Measurements from ENCODE around the gene PPIL1.

DNA sequence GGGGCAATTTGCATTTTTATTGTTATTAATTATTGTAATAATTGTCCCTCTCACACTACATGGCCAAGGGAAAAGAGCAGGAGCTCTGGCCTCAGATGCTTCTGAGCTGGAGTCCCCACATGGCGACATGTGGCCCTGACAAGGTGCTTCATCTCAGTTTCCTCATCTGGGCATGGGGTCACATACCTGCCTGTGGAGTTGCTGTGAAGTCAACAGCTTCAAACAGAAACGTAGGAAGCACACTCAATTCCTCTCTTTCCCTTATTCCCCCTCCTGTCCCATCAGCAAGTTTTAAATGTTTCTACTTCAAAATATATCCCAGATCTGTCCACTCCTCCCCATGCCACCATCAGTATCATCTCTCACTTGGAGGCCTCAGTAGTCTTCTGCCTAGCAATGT, 44.0 kb downstream of the PPIL1 start:
- TF ChIP-seq ZNF24 (tag by site-specific recombination; IDR thresholded peaks at IDR 0.05) (no peak), ZNF394 (tag by site-specific recombination; IDR thresholded peaks at IDR 0.05; ENCODE audit: borderline replicate concordance) (no peak), YY1 (tag by site-specific recombination; IDR thresholded peaks at IDR 0.05) (no peak), ZNF558 (tag by site-specific recombination; IDR thresholded peaks at IDR 0.05) (no peak), PRDM1 (tag by site-specific recombination; IDR thresholded peaks at IDR 0.05) (no peak), ZNF792 (tag by site-specific recombination; IDR thresholded peaks at IDR 0.05) (no peak), ZNF311 (tag by site-specific recombination; IDR thresholded peaks at IDR 0.05; ENCODE audit: borderline replicate concordance) (no peak), ZNF175 (tag by site-specific recombination; IDR thresholded peaks at IDR 0.05) (no peak)
- TF ChIP-seq, protein P1, sequence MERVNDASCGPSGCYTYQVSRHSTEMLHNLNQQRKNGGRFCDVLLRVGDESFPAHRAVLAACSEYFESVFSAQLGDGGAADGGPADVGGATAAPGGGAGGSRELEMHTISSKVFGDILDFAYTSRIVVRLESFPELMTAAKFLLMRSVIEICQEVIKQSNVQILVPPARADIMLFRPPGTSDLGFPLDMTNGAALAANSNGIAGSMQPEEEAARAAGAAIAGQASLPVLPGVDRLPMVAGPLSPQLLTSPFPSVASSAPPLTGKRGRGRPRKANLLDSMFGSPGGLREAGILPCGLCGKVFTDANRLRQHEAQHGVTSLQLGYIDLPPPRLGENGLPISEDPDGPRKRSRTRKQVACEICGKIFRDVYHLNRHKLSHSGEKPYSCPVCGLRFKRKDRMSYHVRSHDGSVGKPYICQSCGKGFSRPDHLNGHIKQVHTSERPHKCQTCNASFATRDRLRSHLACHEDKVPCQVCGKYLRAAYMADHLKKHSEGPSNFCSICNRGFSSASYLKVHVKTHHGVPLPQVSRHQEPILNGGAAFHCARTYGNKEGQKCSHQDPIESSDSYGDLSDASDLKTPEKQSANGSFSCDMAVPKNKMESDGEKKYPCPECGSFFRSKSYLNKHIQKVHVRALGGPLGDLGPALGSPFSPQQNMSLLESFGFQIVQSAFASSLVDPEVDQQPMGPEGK (tag by site-specific recombination; IDR thresholded peaks at IDR 0.05): no peak
- TF ChIP-seq, protein P2, sequence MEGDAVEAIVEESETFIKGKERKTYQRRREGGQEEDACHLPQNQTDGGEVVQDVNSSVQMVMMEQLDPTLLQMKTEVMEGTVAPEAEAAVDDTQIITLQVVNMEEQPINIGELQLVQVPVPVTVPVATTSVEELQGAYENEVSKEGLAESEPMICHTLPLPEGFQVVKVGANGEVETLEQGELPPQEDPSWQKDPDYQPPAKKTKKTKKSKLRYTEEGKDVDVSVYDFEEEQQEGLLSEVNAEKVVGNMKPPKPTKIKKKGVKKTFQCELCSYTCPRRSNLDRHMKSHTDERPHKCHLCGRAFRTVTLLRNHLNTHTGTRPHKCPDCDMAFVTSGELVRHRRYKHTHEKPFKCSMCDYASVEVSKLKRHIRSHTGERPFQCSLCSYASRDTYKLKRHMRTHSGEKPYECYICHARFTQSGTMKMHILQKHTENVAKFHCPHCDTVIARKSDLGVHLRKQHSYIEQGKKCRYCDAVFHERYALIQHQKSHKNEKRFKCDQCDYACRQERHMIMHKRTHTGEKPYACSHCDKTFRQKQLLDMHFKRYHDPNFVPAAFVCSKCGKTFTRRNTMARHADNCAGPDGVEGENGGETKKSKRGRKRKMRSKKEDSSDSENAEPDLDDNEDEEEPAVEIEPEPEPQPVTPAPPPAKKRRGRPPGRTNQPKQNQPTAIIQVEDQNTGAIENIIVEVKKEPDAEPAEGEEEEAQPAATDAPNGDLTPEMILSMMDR (tag by site-specific recombination; IDR thresholded peaks at IDR 0.05): no peak
- TF ChIP-seq, protein P3, sequence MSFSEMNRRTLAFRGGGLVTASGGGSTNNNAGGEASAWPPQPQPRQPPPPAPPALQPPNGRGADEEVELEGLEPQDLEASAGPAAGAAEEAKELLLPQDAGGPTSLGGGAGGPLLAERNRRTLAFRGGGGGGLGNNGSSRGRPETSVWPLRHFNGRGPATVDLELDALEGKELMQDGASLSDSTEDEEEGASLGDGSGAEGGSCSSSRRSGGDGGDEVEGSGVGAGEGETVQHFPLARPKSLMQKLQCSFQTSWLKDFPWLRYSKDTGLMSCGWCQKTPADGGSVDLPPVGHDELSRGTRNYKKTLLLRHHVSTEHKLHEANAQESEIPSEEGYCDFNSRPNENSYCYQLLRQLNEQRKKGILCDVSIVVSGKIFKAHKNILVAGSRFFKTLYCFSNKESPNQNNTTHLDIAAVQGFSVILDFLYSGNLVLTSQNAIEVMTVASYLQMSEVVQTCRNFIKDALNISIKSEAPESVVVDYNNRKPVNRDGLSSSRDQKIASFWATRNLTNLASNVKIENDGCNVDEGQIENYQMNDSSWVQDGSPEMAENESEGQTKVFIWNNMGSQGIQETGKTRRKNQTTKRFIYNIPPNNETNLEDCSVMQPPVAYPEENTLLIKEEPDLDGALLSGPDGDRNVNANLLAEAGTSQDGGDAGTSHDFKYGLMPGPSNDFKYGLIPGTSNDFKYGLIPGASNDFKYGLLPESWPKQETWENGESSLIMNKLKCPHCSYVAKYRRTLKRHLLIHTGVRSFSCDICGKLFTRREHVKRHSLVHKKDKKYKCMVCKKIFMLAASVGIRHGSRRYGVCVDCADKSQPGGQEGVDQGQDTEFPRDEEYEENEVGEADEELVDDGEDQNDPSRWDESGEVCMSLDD (tag by site-specific recombination; IDR thresholded peaks at IDR 0.05): no peak
- TF ChIP-seq, protein P4, sequence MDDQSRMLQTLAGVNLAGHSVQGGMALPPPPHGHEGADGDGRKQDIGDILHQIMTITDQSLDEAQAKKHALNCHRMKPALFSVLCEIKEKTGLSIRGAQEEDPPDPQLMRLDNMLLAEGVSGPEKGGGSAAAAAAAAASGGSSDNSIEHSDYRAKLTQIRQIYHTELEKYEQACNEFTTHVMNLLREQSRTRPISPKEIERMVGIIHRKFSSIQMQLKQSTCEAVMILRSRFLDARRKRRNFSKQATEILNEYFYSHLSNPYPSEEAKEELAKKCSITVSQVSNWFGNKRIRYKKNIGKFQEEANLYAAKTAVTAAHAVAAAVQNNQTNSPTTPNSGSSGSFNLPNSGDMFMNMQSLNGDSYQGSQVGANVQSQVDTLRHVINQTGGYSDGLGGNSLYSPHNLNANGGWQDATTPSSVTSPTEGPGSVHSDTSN (CRISPR knock-in tag; IDR thresholded peaks at IDR 0.05): no peak
- TF ChIP-seq, protein P5, sequence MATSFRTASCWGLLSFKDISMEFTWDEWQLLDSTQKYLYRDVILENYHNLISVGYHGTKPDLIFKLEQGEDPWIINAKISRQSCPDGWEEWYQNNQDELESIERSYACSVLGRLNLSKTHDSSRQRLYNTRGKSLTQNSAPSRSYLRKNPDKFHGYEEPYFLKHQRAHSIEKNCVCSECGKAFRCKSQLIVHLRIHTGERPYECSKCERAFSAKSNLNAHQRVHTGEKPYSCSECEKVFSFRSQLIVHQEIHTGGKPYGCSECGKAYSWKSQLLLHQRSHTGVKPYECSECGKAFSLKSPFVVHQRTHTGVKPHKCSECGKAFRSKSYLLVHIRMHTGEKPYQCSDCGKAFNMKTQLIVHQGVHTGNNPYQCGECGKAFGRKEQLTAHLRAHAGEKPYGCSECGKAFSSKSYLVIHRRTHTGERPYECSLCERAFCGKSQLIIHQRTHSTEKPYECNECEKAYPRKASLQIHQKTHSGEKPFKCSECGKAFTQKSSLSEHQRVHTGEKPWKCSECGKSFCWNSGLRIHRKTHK (tag by site-specific recombination; IDR thresholded peaks at IDR 0.05): no peak

Data from HEK293 (cell line).